ENCODE measurements around the gene CAMK2A.

Gene CAMK2A

GRCh38 chr5:150278046-150278730 lies 11.4 kb downstream of the CAMK2A start:
- DNase-seq: no peak

DNA sequence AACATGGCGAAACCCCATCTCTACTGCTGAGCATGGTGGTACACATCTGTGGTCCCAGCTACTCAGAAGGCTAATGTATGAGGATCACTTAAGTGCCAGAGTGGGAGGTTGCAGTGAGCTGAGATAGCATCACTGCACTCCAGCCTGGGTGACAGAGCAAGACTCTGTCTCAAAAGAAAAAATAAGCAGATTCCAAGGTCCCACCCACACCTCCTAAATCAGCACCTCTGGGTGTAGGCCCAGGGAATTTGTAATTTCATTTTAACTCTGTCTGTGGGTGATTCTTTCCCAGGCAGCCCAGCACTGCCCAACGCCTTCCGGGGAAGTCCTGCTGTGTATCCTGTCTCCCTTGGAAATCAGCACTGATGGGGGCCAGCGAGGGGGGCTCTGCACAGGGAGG lies 12.5 kb downstream of the CAMK2A start:
- DNase-seq: no peak

DNA sequence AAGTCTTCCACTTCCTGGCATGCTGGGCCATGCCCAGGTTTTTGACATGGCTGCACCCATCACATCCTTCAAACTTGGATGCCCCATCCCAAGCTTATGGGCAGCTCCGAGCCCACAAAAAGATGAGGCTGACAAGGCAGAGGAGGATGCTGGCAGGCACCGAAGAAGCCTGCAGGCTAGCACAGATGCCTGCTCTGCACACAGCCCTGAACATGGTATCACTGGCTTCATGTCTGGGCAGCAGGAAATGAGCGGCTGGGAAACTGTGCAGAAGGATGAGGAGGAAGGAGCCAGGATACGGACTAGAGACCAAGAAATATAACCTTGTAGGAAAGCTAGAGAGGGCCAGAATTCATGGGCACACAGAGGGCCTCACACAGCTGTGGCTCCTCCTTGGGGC lies 14.8 kb downstream of the CAMK2A start:
- DNase-seq: no peak

DNA sequence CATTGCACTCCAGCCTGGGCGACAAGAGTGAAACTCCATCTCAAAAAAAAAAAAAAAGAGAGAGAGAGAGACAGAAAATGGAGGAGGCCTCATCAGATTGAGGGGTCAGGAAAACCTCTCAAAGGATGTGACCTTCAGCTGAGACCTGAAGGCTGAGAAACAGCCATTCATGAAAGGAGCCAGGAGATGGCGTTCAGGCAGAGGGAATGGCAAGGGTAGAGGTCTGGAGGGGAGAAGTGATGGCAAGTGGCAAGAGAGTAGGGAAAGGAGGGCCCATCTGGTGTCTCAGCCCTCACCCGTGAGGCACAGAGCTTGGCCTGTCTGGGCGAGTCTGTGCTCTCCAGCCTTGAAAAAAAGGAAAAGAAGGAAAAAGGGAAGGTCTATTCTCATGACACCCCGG lies 17.0 kb downstream of the CAMK2A start:
- DNase-seq: peak in 1 of 2 experiments; percentile 73

DNA sequence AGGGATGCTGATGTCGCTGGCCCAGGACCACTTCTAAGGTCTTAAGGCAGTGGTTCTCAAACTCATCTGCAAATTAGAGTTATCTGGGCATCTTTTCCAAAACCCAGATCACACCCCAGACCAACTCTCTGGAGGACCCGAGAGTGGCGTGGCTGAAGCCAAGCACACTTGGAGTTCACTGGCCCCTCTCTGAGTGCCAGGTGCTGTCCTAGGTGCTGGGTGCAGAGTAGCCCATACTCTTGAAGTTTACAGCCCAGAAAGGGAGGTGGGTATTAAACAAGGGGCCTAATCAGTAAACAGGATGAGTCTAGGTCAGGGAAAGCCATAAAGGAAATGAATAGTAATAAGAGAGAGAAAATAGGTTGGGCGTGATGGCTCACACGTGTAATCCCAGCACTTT lies 17.6 kb downstream of the CAMK2A start:
- DNase-seq: no peak

DNA sequence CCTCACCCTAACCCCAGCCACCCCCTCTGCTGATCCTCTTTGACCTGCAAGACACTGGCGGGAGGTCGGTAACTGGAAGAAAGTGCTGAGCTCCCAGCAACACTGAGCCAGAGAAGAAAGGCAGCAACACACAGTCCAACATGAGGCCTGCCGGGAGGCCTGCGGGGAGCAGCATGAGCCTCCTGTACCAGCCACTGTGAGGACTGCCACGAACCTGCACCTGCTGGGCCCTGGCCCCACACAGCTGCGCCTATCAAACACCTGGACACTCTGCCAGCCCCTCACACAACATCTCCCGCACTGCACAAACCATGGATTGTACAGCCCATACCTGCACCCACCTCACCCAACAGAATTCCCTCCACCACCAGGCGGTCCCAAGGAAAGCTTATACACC lies 18.3 kb downstream of the CAMK2A start:
- DNase-seq: no peak

GRCh38 chr5:150270541-150271295 lies 18.9 kb downstream of the CAMK2A start:
- no peak for DNase-seq

DNA sequence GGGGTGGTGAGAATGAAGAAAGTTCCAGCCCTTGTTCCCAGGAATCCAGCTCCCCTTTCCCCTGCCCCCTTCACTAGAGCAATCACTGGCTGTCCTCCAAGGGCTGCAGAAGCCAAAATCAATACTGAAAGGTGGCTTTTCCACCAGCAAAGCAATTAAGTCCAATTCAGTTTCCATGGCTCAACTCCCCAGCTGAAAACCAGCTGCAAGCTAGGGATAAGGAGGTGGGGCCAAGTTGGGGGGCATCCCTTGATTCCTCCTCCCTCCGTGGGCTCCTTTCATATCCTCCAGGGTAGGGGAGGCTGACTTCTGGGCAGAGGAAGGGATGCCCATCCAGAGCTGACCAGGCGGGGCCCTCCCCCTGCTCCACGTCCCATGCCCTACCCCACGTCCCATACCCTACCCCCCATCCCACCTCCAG lies 22.7 kb downstream of the CAMK2A start:
- peak in 1 of 2 experiments; percentile 20 for DNase-seq

- no peak for DNase-seq
Observed at GRCh38 chr5:150265870-150266383, 23.6 kb downstream of the CAMK2A start.

DNA sequence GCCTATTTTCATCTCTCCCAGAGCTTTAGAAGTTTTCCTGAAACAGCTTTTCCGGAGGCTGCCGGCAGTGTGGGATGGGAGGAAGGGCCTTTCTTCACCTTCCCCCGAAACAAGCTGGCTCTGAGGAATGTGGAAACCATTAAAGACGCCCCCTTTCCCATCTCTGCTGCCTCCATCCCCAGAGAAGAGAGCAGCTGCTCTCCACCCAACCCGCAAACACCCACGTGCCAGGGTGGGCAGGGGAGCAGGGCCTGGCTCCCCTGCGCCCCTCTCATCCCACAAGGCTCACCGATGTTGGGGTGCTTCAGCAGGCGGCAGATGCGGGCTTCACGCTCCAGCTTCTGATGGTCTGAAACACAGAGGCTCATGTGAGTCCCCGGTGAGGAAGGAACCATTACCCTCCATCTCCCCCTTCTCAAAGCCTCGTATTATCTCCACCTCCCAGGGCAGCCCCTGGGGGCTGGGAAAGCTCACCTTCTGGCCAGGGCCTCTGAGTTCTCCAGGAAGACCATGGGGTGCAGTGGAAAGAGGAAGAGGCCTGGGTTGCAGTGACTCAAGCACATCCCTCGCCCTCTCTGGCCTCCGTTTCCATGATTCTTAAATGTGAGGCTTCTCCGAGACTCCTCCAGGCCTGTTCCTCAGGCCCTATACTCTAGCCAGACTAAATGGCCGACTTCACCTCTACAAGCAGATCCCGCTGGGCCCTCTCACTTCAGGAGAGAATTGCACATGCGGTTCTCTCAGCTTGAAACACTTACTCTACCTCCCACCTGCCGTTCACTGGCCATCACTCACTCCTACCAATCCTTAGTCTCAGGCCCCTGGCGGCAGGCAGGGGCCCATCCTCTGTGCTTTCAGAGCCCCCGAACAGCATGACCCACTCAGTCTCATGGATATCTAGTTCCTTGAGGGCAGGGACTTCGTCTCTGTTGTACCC lies 24.6 kb downstream of the CAMK2A start:
- DNase-seq: no peak

DNA sequence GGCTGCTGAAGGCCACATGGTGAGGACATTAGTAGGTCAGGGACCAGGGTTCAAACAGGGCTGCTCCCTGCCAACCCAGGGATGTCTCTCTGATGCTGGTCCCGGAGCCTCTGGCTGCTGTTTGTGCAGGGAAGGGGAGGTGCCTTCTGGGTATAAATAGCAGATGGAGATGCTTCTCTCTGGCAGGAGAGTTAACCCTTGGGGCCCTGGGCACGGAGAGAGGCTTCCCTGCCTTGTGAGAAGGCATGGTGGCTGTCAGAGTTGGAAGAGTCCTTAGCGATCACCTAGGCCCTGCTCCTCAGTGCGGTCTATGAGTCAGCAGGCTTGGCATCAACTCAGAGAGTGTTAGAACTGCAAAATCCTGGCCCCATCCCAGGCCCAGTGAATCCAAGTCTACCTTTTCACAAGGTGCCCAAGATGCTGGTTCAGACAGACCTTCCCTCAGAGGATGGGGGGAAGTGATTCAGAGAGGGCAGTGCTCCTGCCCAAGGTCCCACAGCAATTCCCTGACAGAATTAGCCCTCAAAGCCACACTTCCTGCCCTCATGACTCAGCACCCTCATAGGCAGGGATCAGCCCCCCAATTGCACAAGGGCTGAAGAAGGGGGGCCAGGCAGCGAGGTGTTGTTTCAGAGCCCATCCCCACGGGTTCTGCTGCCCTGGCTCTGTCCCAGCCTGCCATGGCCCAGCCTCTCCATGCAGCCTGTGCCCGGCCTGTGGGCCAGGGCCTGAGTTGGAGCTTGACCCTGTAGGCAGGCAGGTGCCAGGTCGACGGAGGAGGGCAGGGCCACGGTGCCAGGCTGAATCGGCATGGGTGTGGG lies 25.6 kb downstream of the CAMK2A start:
- peak; percentile 26 to 68 for DNase-seq

DNA sequence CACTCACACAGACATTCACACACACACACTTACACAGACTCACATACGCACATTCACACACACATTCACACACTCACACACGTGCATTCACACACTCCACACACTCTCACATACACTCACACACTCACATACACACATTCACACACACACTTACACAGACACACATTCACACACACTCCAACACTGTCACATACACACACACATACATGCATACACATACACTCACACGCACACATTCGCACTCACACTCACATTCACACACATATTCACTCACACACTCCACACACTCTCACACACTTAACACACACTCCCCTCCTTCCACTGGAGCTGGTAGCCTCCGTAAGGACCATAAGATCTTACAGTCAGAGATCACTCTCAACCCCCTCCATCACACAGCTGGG lies 26.2 kb downstream of the CAMK2A start:
- DNase-seq: no peak

- DNase-seq: no peak
Observed at GRCh38 chr5:150262502-150262901, 27.1 kb downstream of the CAMK2A start.

GRCh38 chr5:150261231-150261630 lies 28.3 kb downstream of the CAMK2A start:
- no peak for DNase-seq

GRCh38 chr5:150258130-150258529 lies 31.4 kb downstream of the CAMK2A start:
- DNase-seq: no peak

DNA sequence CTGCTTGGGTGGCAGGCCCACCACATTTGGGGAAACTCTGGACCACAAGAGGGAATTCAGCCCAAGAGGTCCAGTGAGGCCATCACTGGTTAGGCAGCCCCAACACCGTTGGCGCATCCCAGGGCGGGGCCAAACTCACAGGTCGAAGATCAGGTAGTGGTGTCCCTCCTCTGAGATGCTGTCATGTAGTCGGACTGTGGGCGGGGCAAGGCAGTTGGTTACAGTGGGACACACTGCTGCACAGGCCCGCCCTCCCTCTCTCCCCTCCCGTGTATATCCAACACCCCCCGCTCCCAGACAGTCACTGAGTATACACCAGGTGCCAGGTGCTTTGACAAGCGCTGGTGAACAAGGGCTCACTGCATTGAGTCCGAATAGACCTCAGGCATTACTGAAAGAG lies 32.1 kb downstream of the CAMK2A start:
- no peak for DNase-seq

DNA sequence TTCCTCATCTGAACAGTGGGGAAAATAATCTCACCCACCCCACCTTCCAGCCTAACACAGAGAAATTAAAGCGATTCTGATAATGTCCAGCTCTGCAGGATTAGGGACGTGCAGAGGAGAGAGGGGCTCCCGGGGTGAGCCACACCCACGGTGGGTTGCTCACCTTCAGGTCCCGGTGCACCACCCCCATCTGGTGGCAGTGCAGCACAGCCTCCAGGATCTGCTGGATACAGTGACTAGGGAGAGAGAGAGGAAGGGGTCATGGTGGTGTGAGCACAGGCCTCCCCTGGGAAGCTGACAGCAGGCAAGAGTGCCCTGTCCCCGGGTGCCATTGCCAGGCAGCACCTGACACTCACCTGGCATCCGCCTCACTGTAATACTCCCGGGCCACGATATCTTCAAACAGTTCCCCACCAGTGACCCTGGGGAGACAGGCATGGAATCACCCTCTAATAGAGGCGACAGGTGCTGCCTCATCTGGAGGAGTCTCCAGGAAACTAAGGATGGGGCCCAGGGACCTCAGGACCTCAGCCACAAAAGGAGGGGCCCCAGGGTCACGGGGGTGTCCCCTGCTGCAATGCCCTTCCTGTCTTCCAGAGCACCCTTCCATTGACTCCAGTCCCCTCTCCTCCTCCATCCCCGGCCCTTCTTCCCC lies 33.0 kb downstream of the CAMK2A start:
- no peak for DNase-seq

DNA sequence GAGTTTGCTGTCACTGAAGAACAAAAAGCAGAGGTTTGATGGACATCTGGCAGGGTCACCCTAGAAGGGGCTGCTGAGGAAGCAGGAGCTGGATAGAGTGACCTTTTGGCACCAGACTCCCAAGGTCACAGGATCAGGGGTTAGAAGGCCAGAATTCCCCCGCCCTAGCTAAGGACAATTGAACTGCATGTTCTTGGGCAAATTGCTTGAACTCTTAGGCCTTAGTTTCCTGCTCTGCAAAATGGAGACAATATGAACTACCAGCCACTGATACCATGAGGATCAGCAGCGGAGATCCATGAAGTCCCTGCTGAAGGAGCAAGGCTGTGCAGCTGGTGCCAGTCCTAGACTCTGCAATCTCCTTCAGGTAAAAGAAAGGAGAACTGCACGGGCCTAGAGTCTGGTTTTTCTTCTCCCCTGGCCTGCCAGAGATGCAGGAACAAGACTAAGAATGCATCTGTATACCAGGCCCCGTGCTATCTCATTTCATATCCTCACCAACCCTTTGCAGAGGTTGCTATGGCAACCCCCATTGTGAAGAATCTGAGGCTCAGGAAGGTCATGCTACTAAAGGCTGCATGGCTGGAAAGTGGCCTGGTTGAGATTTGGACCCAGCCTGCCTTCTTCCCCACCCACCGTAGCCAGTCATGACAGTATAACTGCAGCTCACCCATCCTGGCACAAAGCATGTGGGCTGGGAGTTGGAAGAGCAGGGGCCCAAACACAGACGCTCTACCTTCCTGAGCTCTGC lies 33.7 kb downstream of the CAMK2A start:
- DNase-seq: no peak

DNA sequence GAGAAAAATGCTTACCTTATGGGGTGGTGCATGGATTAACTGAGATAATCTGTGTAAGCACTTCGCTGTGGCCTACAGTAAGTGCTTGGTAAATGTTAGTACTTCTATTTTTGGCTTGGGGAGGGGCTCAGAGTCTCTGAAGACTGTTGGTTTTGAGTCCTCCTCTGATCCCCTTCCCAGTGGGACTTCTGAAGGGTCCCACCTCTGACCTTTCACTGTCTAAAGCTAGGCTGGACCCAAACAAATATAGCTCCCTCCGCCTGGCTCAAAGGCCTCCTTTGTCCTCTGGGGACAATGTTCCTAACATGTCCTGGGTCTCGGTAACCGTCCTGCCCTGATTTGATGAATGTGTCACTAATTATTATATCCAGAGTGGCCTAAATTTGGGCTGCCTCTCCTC lies 34.8 kb downstream of the CAMK2A start:
- DNase-seq: no peak

GRCh38 chr5:150254363-150254762 lies 35.2 kb downstream of the CAMK2A start:
- DNase-seq: no peak
